ENCODE results near the gene CCDC141. TPM values are rescaled to one million over a fixed set of nuclear protein-coding genes. Genes with fewer than 3 reads are reported as not detected.

The CCDC141 gene
- total and polyA plus RNA-seq, 12 donors = 0.34 to 42.1 (median 1.4) TPM

DNA sequence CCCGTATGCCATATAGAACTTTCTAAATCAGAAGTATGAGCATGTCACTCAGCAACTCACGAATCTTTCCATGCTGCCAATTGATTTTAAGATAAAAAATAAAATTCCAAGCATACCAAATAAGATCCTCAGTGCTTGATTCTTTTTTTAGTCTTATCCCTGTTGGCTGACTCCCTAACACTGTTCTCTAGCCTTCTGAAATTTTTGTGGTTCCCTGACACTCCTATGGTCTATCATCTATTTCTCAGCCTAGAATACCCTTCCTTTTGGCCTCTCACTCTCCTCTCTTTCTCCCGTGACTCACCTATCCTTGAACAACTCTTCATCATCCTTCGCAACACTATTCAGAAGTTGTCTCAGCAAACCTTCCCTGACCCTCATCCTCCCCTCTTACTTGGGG, 50.5 kb downstream of the CCDC141 start:
- no peaks in the 10 kb centered on the region for H3K27me3 ChIP-seq
- TF ChIP-seq, protein P1, sequence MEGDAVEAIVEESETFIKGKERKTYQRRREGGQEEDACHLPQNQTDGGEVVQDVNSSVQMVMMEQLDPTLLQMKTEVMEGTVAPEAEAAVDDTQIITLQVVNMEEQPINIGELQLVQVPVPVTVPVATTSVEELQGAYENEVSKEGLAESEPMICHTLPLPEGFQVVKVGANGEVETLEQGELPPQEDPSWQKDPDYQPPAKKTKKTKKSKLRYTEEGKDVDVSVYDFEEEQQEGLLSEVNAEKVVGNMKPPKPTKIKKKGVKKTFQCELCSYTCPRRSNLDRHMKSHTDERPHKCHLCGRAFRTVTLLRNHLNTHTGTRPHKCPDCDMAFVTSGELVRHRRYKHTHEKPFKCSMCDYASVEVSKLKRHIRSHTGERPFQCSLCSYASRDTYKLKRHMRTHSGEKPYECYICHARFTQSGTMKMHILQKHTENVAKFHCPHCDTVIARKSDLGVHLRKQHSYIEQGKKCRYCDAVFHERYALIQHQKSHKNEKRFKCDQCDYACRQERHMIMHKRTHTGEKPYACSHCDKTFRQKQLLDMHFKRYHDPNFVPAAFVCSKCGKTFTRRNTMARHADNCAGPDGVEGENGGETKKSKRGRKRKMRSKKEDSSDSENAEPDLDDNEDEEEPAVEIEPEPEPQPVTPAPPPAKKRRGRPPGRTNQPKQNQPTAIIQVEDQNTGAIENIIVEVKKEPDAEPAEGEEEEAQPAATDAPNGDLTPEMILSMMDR (IDR thresholded peaks at IDR 0.05) = no peak
- TF ChIP-seq POLR2A (IDR thresholded peaks at IDR 0.05) = no peak
- intact Hi-C loops (cut with DNase I) = no loop called here
- DNase-seq = no peak
- no peaks in the 10 kb centered on the region for H3K9me3 ChIP-seq (replicated peaks in 1 of 3)
- no peak overlapping the region for H3K4me3 ChIP-seq
- 70 to 76% (median 73%) methylated on average over 4 of the region's 4 CpGs for WGBS, 4 donors
- no peaks in the 10 kb centered on the region for H3K4me1 ChIP-seq (replicated peaks in 1 of 2)
- no peak overlapping the region for H3K27ac ChIP-seq
- no peaks in the 10 kb centered on the region for H3K36me3 ChIP-seq (replicated peaks in 1 of 2)

DNA sequence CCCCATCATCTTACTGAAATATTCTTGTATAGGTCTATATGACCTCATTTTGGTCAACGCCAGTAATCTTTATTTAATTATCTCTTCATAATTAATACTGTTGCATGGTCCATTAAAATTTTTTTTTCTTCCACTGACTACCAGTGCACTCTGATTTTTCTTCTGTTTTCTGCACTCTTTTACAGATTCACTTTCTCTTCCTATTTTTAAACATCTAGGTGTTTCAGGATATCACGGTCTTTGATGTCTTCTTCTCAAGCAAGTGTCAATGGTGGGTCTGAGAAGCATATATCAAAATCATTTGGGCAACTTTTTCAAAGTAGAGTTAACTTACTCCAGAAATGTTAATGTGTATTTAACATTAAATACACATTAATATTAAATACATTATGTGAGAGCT, 51.4 kb downstream of the CCDC141 start:
- Histone ChIP-seq H3K27ac (no peak overlapping the region), H3K36me3 (replicated peaks in 1 of 2) (no peaks in the 10 kb centered on the region), H3K27me3 (no peaks in the 10 kb centered on the region), H3K4me1 (replicated peaks in 1 of 2) (no peaks in the 10 kb centered on the region), H3K9me3 (replicated peaks in 1 of 3) (no peaks in the 10 kb centered on the region), H3K4me3 (no peak overlapping the region)
- 82 to 89% (median 86%) methylated on average over 2 of the region's 2 CpGs for WGBS, 4 donors
- no peak for TF ChIP-seq POLR2A (IDR thresholded peaks at IDR 0.05)
- TF ChIP-seq, protein P1 (IDR thresholded peaks at IDR 0.05) = no peak
- DNase-seq = no peak
- intact Hi-C loops (cut with DNase I) = no loop called here

DNA sequence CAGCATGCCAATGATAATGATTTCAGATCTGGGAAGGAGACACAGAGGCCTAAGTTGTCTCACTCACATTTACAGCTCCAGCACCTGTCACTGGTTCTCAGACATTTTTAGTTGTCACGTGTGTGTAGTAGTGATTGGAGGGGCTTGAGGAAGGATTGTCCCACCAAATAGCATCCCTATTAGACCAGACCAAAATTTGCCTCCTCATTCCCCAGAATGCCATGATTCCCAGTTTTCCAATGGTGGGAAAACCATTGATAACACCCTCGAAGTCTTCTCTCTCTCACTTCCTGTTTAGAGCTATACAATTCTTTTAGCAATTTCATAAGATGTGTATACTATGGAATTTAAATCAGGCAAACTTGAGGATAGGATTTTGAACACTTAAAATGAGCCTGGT, 52.5 kb downstream of the CCDC141 start:
- H3K4me3 ChIP-seq = no peak overlapping the region
- H3K9me3 ChIP-seq (replicated peaks in 1 of 3) = no peaks in the 10 kb centered on the region
- no peak for TF ChIP-seq POLR2A (IDR thresholded peaks at IDR 0.05)
- TF ChIP-seq, protein P1 (IDR thresholded peaks at IDR 0.05) = no peak
- intact Hi-C loops (cut with DNase I) = no loop called here
- H3K36me3 ChIP-seq (replicated peaks in 1 of 2) = no peaks in the 10 kb centered on the region
- H3K27ac ChIP-seq = no peak overlapping the region
- H3K4me1 ChIP-seq (replicated peaks in 1 of 2) = no peaks in the 10 kb centered on the region
- no peak for DNase-seq
- 75 to 93% (median 84%) methylated on average over 1 to 2 of the region's 2 CpGs for whole genome bisulfite sequencing, 4 donors
- H3K27me3 ChIP-seq = no peaks in the 10 kb centered on the region

DNA sequence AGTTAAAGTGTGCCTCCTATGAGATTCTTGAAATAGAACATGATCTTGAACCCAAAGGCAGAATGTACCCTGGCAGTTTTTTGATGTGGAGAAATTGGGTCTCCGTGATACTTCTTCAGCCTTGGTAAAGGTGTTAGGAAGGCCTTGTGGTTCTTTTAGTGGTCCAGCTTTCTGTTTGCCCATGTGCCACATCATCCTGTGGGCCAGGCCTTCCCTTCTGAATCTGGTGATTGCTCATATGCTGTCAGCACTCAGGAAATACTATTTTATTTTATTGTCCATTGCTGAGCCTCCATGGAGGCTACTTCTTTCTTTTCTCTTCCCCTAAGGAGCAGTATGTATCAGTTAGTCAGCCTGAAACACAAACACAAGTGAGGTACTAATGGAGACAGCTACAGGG, 52.9 kb downstream of the CCDC141 start:
- DNase-seq = no peak
- Histone ChIP-seq H3K9me3 (replicated peaks in 1 of 3) (no peaks in the 10 kb centered on the region), H3K27me3 (no peaks in the 10 kb centered on the region), H3K27ac (no peak overlapping the region), H3K36me3 (replicated peaks in 1 of 2) (no peaks in the 10 kb centered on the region), H3K4me1 (replicated peaks in 1 of 2) (no peaks in the 10 kb centered on the region), H3K4me3 (no peak overlapping the region)
- intact Hi-C loops (cut with DNase I) = no loop called here
- TF ChIP-seq, protein P1 (IDR thresholded peaks at IDR 0.05) = no peak
- TF ChIP-seq POLR2A (IDR thresholded peaks at IDR 0.05) = no peak
- 64 to 74% (median 72%) methylated on average over 1 of the region's 1 CpG for whole genome bisulfite sequencing, 4 donors
